Upper lobe of left lung (tissue), 6 donors: ENCODE results near the gene MTERF2. TPM values are rescaled to one million over a fixed set of nuclear protein-coding genes. Genes with fewer than 3 reads are reported as not detected.
A peak's percentile ranks its signal among the peaks of the same experiment; 100 is the strongest.

Experiments
- ATAC-seq, 2 donors: fragments of 200-7000 bp; cut with Tn5 transposase; one replicate each; pipeline ENCODE4 v1.9.1; 2022; ENCODE audit warnings: mild to moderate bottlenecking in 2 of 2, moderate library complexity in 2 of 2; ENCODE audit not compliant: low FRiP score in 2 of 2
- DNase-seq, 2 donors: peaks; one replicate each; pipeline ENCODE4 v3.0.0-alpha.2; 2019 to 2020
- H3K27ac ChIP-seq, 4 donors: fragments of 200-600 bp; sonication (generic); one replicate each; pipeline ENCODE4 v1.5.1; 2016 to 2019
- H3K27me3 ChIP-seq, 4 donors: fragments of 200-600 bp; sonication (generic); one replicate each; pipeline ENCODE4 v1.5.1; 2017 to 2019
- H3K36me3 ChIP-seq, 4 donors: fragments of 200-600 bp; sonication (generic); one replicate each; pipeline ENCODE4 v1.5.1; 2016 to 2019
- H3K4me1 ChIP-seq, 4 donors: fragments of 200-600 bp; sonication (generic); one replicate each; pipeline ENCODE4 v1.5.1; 2018 to 2019
- H3K4me3 ChIP-seq, 4 donors: fragments of 200-600 bp; sonication (generic); one replicate each; pipeline ENCODE4 v1.5.1; 2017 to 2019; ENCODE audit warnings: mild to moderate bottlenecking in 2 of 4, moderate library complexity in 1 of 4
- H3K9me3 ChIP-seq, 4 donors: fragments of 200-600 bp; sonication (generic); one replicate each; pipeline ENCODE4 v1.5.1; 2018 to 2019
- EP300 ChIP-seq, 4 donors: sonication (generic); formaldehyde crosslinking; IDR thresholded peaks; one replicate each; pipeline ENCODE4 v1.5.1; 2017; ENCODE audit warnings: antibody characterized with exemption in 4 of 4, control low read depth in 2 of 4
- POLR2A ChIP-seq, 4 donors: fragments of 450-650 bp; IDR thresholded peaks; one replicate each; pipeline ENCODE4 v1.5.1; 2016 to 2017; ENCODE audit warnings: antibody characterized with exemption in 4 of 4, mild to moderate bottlenecking in 2 of 4
- POLR2AphosphoS5 ChIP-seq, 2 donors: sonication (generic); formaldehyde crosslinking; IDR thresholded peaks; one replicate each; pipeline ENCODE4 v1.5.1; 2017; ENCODE audit warnings: antibody characterized with exemption in 2 of 2
- WGBS, 2 donors: methylation state at CpG; one replicate each; pipeline ENCODE4 v1.1.5; 2017 to 2018; 5-methylcytosine and 5-hydroxymethylcytosine counted together
- total RNA-seq, 6 donors: library from RNA; depleted of rRNA in 4 of 6; stranded (reverse); fragments of >200 nt in 4 of 6; gene quantifications; one replicate each; pipeline versions ENCODE4 v1.1.0 to v1.2.1, GENCODE V29; 2016 to 2021
- TF ChIP-seq, protein P1 (sequence below), 6 experiments: fragments of 450-650 bp in 4 of 6; fragments of 200-600 bp in 2 of 6; sonication (generic) in 2 of 6; IDR thresholded peaks; one replicate each; pipeline ENCODE4 v1.5.1; 2016 to 2019; ENCODE audit warnings: antibody characterized with exemption in 6 of 6
- donor health status: DM: no; HTN: no; CAD: no; lungs with moderate emphysema.
- donor health status: DM: no; HTN: yes; CAD: no; lungs with severe emphysema.

Gene MTERF2
- total RNA-seq: 10 to 100 TPM in 5 of 6 donors, 1 to 10 TPM in 1; 6.4 to 34.8 (median 13.6) TPM

DNA sequence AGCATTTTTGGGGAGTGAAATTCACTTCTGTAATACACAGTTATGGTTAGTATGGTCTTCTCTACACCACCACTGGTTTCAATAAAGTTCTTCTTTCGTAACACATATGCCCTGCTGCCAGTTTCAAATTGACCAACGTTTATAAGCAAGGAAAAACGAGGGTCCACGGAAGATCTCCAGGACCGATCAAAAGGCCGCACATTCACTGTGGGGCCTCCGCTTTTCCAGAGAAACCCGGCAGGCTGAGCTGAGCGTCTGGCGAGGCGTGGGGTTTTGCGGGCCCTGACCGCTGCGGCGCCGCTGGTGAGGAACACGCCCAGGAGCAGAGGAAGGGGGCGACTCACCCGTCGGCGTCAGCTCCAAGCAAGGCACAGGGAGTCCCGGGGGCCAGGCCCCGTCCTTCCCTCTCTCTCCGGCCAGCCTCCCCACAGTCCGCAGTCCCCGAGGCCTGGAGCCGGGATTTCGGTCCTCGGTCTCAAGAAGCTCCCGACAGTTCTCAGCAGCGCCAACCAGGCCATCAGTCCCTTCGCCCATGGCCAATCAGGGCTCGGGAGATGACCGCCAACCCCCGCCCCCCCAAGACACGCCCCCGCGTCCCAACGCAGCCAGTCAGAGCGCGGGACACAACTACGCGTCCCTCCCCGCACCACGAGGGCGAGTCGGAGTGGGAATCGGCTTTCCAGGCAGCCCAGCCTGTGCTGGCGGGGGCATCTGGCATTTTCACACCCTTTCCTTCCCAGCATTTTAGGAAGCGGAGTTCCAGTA is at the start of gene MTERF2:
Gene MTERF2, minus strand, starts transcription at position 522 of the 765 bp plus-strand sequence. CDS start 8,432 bp downstream, outside the sequence.
- H3K27ac ChIP-seq: peak within 1 kb of the TSS; percentile 89 to 93 (median 90)
- H3K36me3 ChIP-seq: no peaks in the 10 kb centered on the region
- peaks cover 16 to 22% (median 18%) of the 10 kb centered on the region in 4 donors for H3K4me1 ChIP-seq
- peak; percentile 99 for ATAC-seq
- WGBS, 2 donors: 0% methylated on average over 9 to 45 of the region's 50 CpGs
- DNase-seq: peak; percentile 93 to 95
- peak within 1 kb of the TSS; percentile 34 to 77 (median 68) for H3K4me3 ChIP-seq
- no peaks in the 10 kb centered on the region for H3K27me3 ChIP-seq
- no peaks in the 10 kb centered on the region for H3K9me3 ChIP-seq
- TF ChIP-seq EP300 (IDR thresholded peaks at IDR 0.05): no peak
- peak; percentile 48 to 86 for TF ChIP-seq POLR2AphosphoS5 (IDR thresholded peaks at IDR 0.05)
- TF ChIP-seq POLR2A (IDR thresholded peaks at IDR 0.05): peak in 3 of 4 donors; percentile 46 to 79 (median 75)
- TF ChIP-seq, protein P1, sequence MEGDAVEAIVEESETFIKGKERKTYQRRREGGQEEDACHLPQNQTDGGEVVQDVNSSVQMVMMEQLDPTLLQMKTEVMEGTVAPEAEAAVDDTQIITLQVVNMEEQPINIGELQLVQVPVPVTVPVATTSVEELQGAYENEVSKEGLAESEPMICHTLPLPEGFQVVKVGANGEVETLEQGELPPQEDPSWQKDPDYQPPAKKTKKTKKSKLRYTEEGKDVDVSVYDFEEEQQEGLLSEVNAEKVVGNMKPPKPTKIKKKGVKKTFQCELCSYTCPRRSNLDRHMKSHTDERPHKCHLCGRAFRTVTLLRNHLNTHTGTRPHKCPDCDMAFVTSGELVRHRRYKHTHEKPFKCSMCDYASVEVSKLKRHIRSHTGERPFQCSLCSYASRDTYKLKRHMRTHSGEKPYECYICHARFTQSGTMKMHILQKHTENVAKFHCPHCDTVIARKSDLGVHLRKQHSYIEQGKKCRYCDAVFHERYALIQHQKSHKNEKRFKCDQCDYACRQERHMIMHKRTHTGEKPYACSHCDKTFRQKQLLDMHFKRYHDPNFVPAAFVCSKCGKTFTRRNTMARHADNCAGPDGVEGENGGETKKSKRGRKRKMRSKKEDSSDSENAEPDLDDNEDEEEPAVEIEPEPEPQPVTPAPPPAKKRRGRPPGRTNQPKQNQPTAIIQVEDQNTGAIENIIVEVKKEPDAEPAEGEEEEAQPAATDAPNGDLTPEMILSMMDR (IDR thresholded peaks at IDR 0.05): peak in 1 of 6 experiments; percentile 19

DNA sequence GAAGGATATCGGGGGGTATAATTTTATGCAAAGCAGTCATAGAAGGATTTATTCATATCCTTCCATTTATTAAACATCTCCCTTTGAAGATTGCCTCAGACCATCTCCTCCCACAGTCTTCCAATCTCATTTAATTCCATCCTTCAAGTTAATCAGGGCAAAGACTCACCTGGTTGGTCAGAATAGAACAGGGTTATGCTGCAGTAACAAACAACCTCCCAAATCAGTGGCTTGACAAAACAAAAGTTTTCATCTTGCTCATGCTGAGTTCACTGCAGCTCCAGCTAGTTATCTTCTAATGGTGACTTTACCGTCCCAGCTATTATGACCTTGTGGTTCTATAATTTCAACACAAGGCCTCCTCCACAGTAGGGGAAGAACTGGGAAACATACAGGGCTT is 48.8 kb upstream of the MTERF2 start:
- WGBS, 2 donors: 80 to 94% methylated on average over 2 of the region's 2 CpGs
- Histone ChIP-seq H3K9me3 (no peaks in the 10 kb centered on the region), H3K4me1 (peaks cover 2 to 25% (median 4%) of the 10 kb centered on the region in 4 donors), H3K27me3 (no peaks in the 10 kb centered on the region), H3K4me3 (no peak overlapping the region), H3K36me3 (no peaks in the 10 kb centered on the region), H3K27ac (no peak overlapping the region)
- ATAC-seq: no peak
- no peak for DNase-seq
- TF ChIP-seq POLR2A (IDR thresholded peaks at IDR 0.05) (no peak), EP300 (IDR thresholded peaks at IDR 0.05) (no peak), POLR2AphosphoS5 (IDR thresholded peaks at IDR 0.05) (no peak)
- TF ChIP-seq, protein P1 (IDR thresholded peaks at IDR 0.05): no peak

DNA sequence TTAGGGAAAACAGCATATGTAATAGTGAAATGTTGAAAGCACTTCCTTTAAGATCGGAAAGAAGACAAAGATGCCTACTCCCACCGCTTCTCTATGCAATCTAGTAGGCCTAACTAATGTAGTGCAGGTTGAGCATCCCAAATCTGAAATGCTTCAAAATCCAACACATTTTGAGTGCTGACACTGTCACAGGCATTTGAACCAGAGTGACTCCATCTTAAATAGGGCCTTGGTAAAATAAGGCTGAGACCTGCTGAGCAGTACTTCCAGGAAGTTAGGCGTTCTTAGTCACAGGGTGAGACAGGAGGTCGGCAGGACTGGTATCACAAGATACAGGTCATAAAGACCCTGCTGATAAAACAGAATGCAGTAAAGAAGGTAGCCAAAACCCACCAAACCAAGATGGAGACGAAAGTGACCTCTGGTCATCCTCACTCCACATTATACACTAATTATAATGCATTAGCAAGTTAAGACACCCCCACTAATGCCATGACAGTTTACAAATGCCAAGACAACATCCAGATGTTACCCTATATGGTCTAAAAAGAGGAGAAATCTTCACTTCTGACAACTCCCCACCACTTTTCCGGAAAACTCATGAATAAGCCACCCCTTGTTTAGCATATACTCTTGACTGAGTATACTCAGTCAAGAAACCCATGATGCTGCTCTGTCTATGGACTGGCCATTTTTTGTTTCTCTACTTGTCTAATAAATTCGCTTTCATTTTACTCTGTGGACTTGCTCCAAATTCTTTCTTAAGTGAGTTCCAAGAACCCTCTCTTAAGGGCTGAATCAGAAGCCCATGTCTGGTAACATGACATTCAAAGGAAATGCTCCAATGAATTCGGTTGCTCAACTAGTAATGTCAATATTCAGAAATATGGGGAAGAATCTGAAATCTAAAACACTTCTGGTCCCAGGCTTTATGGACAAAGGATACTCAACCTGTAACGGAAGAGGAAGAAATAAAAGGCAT is 47.1 kb upstream of the MTERF2 start:
- WGBS, 2 donors: 80 to 84% methylated on average over 9 of the region's 9 CpGs

DNA sequence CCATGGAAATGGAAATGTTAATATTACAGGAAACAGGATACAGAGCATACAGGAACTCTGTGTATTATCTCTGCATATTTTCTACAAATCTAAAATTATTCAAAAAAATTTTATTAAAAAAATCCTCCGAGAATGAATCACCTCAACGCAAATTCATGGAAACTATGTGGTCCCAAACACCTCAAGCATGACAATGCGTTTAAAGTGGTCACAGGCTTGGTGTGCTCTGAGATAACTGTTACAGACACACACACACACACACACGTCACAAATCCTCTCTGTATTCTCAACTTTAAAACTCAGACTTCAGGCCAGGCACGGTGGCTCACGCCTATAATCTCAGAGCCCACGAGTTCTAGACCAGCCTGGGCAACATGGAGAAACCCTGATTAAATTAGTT is 45.3 kb upstream of the MTERF2 start:
- TF ChIP-seq POLR2AphosphoS5 (IDR thresholded peaks at IDR 0.05) (no peak), EP300 (IDR thresholded peaks at IDR 0.05) (no peak), POLR2A (IDR thresholded peaks at IDR 0.05) (no peak)
- TF ChIP-seq, protein P1 (IDR thresholded peaks at IDR 0.05): no peak
- DNase-seq: no peak
- Histone ChIP-seq H3K4me3 (no peak overlapping the region), H3K36me3 (no peaks in the 10 kb centered on the region), H3K9me3 (no peaks in the 10 kb centered on the region), H3K27ac (no peak overlapping the region), H3K4me1 (peaks cover 8 to 37% (median 13%) of the 10 kb centered on the region in 4 donors), H3K27me3 (no peaks in the 10 kb centered on the region)
- WGBS, 2 donors: 74 to 93% methylated on average over 7 of the region's 7 CpGs
- no peak for ATAC-seq

More for the DNA sequence above, 47.1 kb upstream of the MTERF2 start:
- H3K9me3 ChIP-seq: no peaks in the 10 kb centered on the region
- DNase-seq (no peak), ATAC-seq (no peak)
- no peaks in the 10 kb centered on the region for H3K36me3 ChIP-seq
- H3K27me3 ChIP-seq: no peaks in the 10 kb centered on the region
- TF ChIP-seq EP300 (IDR thresholded peaks at IDR 0.05) (peak in 1 of 4 donors; percentile 67), POLR2A (IDR thresholded peaks at IDR 0.05) (no peak), POLR2AphosphoS5 (IDR thresholded peaks at IDR 0.05) (no peak)
- TF ChIP-seq, protein P1 (IDR thresholded peaks at IDR 0.05): no peak
- no peak overlapping the region for H3K4me3 ChIP-seq
- H3K4me1 ChIP-seq: peaks cover 4 to 25% (median 8%) of the 10 kb centered on the region in 4 donors
- H3K27ac ChIP-seq: peak overlapping the region in 2 of 4 donors; percentile 12 to 44
